Endothelial cell of umbilical vein (primary cell): ENCODE measurements around the gene TTC4. TPM values are rescaled to one million over a fixed set of nuclear protein-coding genes. Genes with fewer than 3 reads are reported as not detected.

Experiments
- Bru-seq: library from RNA; stranded (reverse); fragments of 400-500 nt; gene quantifications from one replicate; lab custom pipeline; 2021; lab: Mats Ljungman, UMichigan
- BruChase-seq, 2 experiments: library from RNA; stranded (reverse); fragments of 400-500 nt; gene quantifications; one replicate each; lab custom pipeline; 2021; lab: Mats Ljungman, UMichigan
- BruUV-seq: library from RNA; stranded (reverse); fragments of 400-500 nt; replicated peaks from 2 replicates; lab custom pipeline; 2021; lab: Mats Ljungman, UMichigan
- CTCF ChIA-PET: fragments of 300-600, 350-600 bp; sonication (Branson Sonifier 250); formaldehyde crosslinking; loops from one replicate; lab custom pipeline; 2021; ENCODE audit warnings: antibody characterized with exemption, inconsistent platforms; lab: Charles Lee
- POLR2A ChIA-PET: fragments of 300-600, 350-600 bp; sonication (Branson Sonifier 250); formaldehyde crosslinking; loops from one replicate; lab custom pipeline; 2021; ENCODE audit warnings: antibody characterized with exemption, inconsistent platforms; lab: Charles Lee
- DNase-seq: peaks from one replicate; pipeline ENCODE4 v3.0.0-alpha.2; 2011; ENCODE audit warnings: low read depth, low spot score
- FAIRE-seq: peaks from 2 replicates; lab custom pipeline; 2011; peaks lifted over from hg19 to GRCh38; lab: Jason Lieb, UNC
- H2AFZ ChIP-seq: 2 replicates; pipeline ENCODE4 v1.6.0; 2012; ENCODE audit warnings: low read depth, low read length, control low read depth, inconsistent platforms
- H3K27ac ChIP-seq: 2 replicates; pipeline ENCODE4 v1.5.1; 2011; ENCODE audit warnings: low read depth, mild to moderate bottlenecking, control low read depth, low read length, moderate library complexity; ENCODE audit not compliant: insufficient read depth
- H3K27me3 ChIP-seq, 2 experiments: 2 replicates each; pipeline versions ENCODE4 v1.6.0 to v1.6.1; 2011; ENCODE audit warnings: low read length in 2 of 2, mixed read lengths in 1 of 2; ENCODE audit not compliant: control insufficient read depth in 2 of 2, insufficient read depth in 2 of 2
- H3K36me3 ChIP-seq, 2 experiments: 2 replicates in 1 of 2; 3 replicates in 1 of 2; pipeline ENCODE4 v1.5.1; 2011; ENCODE audit warnings: low read length in 2 of 2, mild to moderate bottlenecking in 1 of 2, moderate library complexity in 1 of 2; ENCODE audit not compliant: control insufficient read depth in 2 of 2, insufficient read depth in 2 of 2; ENCODE audit errors: extremely low read depth in 1 of 2
- H3K4me1 ChIP-seq: 3 replicates; pipeline ENCODE4 v1.5.1; 2011; ENCODE audit warnings: mild to moderate bottlenecking, low read length; ENCODE audit not compliant: control insufficient read depth, insufficient read depth; ENCODE audit errors: extremely low read depth
- H3K4me2 ChIP-seq: 2 replicates; pipeline ENCODE4 v1.6.1; 2011; ENCODE audit warnings: low read length, control low read depth, mixed read lengths; ENCODE audit not compliant: insufficient read depth
- H3K4me3 ChIP-seq, 3 experiments: fragments of 200-600 bp in 1 of 3; sonication (generic), shearing (Covaris generic) in 1 of 3; replicated peaks in 1 of 3; 2 replicates each; pipeline ENCODE4 v1.5.1; 2011 to 2016; ENCODE audit warnings: control low read depth in 3 of 3, low read length in 3 of 3, mild to moderate bottlenecking in 2 of 3, inconsistent platforms in 1 of 3, low read depth in 1 of 3, moderate library complexity in 1 of 3; ENCODE audit not compliant: insufficient read depth in 1 of 3
- H3K79me2 ChIP-seq: 2 replicates; pipeline ENCODE4 v1.6.0; 2012; ENCODE audit warnings: low read length, inconsistent platforms; ENCODE audit not compliant: control insufficient read depth, insufficient read depth
- H3K9ac ChIP-seq: replicated peaks from 2 replicates; pipeline ENCODE3; 2011; ENCODE audit warnings: low read length, control low read depth; ENCODE audit not compliant: insufficient read depth; ENCODE audit errors: extremely low read depth
- H3K9me1 ChIP-seq: replicated peaks from 3 replicates; pipeline ENCODE4 v1.6.0; 2011; ENCODE audit warnings: mild to moderate bottlenecking, low read length; ENCODE audit not compliant: control insufficient read depth, insufficient read depth; ENCODE audit errors: extremely low read depth
- H3K9me3 ChIP-seq: replicated peaks from 2 replicates; pipeline ENCODE4 v1.5.1; 2012; ENCODE audit warnings: low read length, inconsistent platforms; ENCODE audit not compliant: control insufficient read depth, insufficient read depth
- H4K20me1 ChIP-seq: replicated peaks from 2 replicates; pipeline ENCODE3; 2011; ENCODE audit warnings: mild to moderate bottlenecking, low read length; ENCODE audit not compliant: control insufficient read depth, insufficient read depth; ENCODE audit errors: extremely low read depth
- CTCF ChIP-seq, 2 donors: IDR thresholded peaks; 1 replicate in 1 of 2; 2 replicates in 1 of 2; pipeline ENCODE4 v1.5.1; 2011; ENCODE audit warnings: low read length in 2 of 2, mild to moderate bottlenecking in 2 of 2, moderate library complexity in 2 of 2, control low read depth in 1 of 2, inconsistent platforms in 1 of 2, low read depth in 1 of 2; ENCODE audit not compliant: insufficient read depth in 1 of 2; ENCODE audit errors: extremely low read depth in 1 of 2
- FOS ChIP-seq: IDR thresholded peaks from 2 replicates; pipeline ENCODE4 v1.6.1; 2011; ENCODE audit warnings: mild to moderate bottlenecking, low read length, moderate library complexity, borderline replicate concordance; ENCODE audit not compliant: insufficient read depth
- GATA2 ChIP-seq: IDR thresholded peaks from 2 replicates; pipeline ENCODE4 v1.7.0; 2011; ENCODE audit warnings: low read depth, mild to moderate bottlenecking, moderate library complexity, mixed read lengths, low read length; ENCODE audit not compliant: insufficient read length, insufficient read depth
- MYC ChIP-seq: IDR thresholded peaks from one replicate; pipeline ENCODE4 v1.6.1; 2011; ENCODE audit warnings: mild to moderate bottlenecking, low read depth, low read length
- POLR2A ChIP-seq: IDR thresholded peaks from 2 replicates; pipeline ENCODE4 v1.6.1; 2012; ENCODE audit warnings: low read depth, mild to moderate bottlenecking, control low read depth, low read length
- POLR2AphosphoS5 ChIP-seq: IDR thresholded peaks from 2 replicates; pipeline ENCODE4 v1.6.1; 2012; ENCODE audit warnings: low read depth, mild to moderate bottlenecking, control low read depth, low read length, moderate library complexity; ENCODE audit not compliant: insufficient read depth
- dilution Hi-C: fragments of 300-500 bp; cut with MboI; formaldehyde crosslinking; loops from one replicate; pipeline ENCODE4 v1.15.0; 2019; ENCODE audit warnings: low sequenced_read_pairs; ENCODE audit not compliant: extremely low pct_ligation_motif_present
- intact Hi-C: fragments of 100-400 bp; cut with micrococcal nuclease; formaldehyde crosslinking; loops from one replicate; pipeline ENCODE4 v1.10.0; 2022
- long read RNA-seq: library from polyadenylated mRNA; stranded (forward); transcript quantifications from one replicate; pipeline ENCODE4 v2.0.0, GENCODE V29; 2021
- polyA minus RNA-seq, 3 experiments: library from RNA; depleted of rRNA, polyadenylated mRNA; stranded (reverse); fragments of >200 nt; gene quantifications; 1 replicate in 1 of 3; 2 replicates in 2 of 3; pipeline ENCODE4 v1.2.3, GENCODE V29; 2011
- polyA plus RNA-seq, 4 experiments: library from polyadenylated mRNA; depleted of rRNA in 3 of 4; stranded (reverse) in 3 of 4; unstranded in 1 of 4; fragments of >200 nt; gene quantifications; 2 replicates each; pipeline versions ENCODE4 v1.2.1 to v1.2.3, GENCODE V29; 2011 to 2012; ENCODE audit warnings: missing spikeins in 1 of 4
- total RNA-seq: library from RNA; stranded (reverse); gene quantifications from 2 replicates; pipeline ENCODE4 v1.2.3, GENCODE V29; 2021
- TF ChIP-seq, protein P1 (sequence below): IDR thresholded peaks from 2 replicates; pipeline ENCODE4 v1.6.1; 2011; ENCODE audit not compliant: insufficient read depth, insufficient read length

TTC4 gene, protein sequence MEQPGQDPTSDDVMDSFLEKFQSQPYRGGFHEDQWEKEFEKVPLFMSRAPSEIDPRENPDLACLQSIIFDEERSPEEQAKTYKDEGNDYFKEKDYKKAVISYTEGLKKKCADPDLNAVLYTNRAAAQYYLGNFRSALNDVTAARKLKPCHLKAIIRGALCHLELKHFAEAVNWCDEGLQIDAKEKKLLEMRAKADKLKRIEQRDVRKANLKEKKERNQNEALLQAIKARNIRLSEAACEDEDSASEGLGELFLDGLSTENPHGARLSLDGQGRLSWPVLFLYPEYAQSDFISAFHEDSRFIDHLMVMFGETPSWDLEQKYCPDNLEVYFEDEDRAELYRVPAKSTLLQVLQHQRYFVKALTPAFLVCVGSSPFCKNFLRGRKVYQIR
- total RNA-seq: 21.4 and 28.8 TPM in 2 replicates
- polyA plus RNA-seq: 18.2 and 19.2 TPM in 2 replicates
- polyA plus RNA-seq (2011; cell fraction: cytosol; rRNA removed): 20.2 and 23.1 TPM in 2 replicates
- 14.9 and 17.0 TPM in 2 replicates for polyA plus RNA-seq (2011; cell fraction: nucleus; rRNA removed)
- 23.9 and 28.2 TPM in 2 replicates for polyA plus RNA-seq (2012)
- 18.1 and 18.7 TPM in 2 replicates for polyA minus RNA-seq
- polyA minus RNA-seq (2011; cell fraction: cytosol; rRNA and poly(A)+ RNA removed): 11.5 TPM
- polyA minus RNA-seq (2011; cell fraction: nucleus; rRNA and poly(A)+ RNA removed): 8.3 and 10.7 TPM in 2 replicates
- Bru-seq, nascent RNA: percentile 60 among the genes with signal in this experiment
- percentile 72 among the genes with signal in this experiment for BruChase-seq, experiment 1, labeled RNA remaining after a 6-hour chase
- BruChase-seq, experiment 2, labeled RNA remaining after a 2-hour chase: percentile 79 among the genes with signal in this experiment
- long read RNA-seq, transcript TTC4-201 (10 exons, 2,395 nt): major isoform, 74 of 85 reads
- long read RNA-seq, partial matches to known transcripts: 1 of 85 reads
- long read RNA-seq, other reads (novel, unspliced or antisense): 9 of 85 reads

DNA sequence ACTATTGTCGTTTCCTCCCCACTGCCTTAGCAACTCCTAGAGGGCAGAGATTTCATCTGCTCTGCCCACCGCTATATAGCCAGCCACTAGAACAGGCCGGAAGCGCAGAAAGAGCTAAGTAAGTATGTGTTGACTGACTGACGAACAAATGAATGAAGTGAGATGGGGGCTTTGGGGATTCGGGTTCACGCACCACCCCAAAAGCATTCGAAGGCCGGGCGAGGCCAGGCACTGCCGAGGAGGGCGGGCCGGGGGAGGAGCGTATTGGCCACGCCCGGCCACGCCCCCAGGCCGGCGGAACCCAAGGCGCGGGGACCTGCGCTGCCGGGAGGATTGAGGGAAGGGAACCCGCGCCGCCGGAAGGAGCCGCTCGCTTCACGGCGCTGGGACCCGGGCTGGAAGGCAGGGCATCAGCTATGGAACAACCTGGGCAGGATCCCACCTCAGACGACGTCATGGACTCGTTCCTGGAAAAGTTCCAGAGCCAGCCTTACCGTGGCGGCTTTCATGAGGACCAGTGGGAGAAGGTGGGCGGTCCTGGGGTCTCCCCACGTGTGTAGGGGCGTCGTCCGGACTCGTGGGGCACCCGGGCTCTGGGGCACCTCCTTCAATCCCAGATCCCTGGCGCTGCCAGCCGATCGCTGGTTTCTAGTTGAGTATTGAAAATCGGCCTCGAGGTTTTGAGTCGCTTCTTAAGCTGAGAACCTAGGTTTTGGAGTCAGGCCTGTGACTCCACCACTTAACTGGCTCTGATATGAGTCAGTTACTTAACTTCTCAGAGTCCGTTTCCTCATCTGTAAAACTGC is at the start of gene TTC4:
TTC4 (plus strand) TSS at position 369 of the 806 bp plus-strand sequence; CDS start at position 417, 48 bp downstream.
- peak within 1 kb of the TSS; percentile 77 for H3K27ac ChIP-seq
- no peak for TF ChIP-seq FOS
- TF ChIP-seq POLR2A: peak; percentile 96
- TF ChIP-seq POLR2AphosphoS5: peak; percentile 85
- no peak for TF ChIP-seq CTCF (IDR thresholded peaks at IDR 0.05; ENCODE audit: extremely low read depth in 1 of 2, insufficient read depth in 1 of 2, low read depth in 1 of 2, low read length in 2 of 2)
- TF ChIP-seq, protein P1, sequence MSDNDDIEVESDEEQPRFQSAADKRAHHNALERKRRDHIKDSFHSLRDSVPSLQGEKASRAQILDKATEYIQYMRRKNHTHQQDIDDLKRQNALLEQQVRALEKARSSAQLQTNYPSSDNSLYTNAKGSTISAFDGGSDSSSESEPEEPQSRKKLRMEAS: peak; percentile 32
- TF ChIP-seq MYC: no peak
- TF ChIP-seq GATA2: no peak
- H4K20me1 ChIP-seq: no peaks in the 10 kb centered on the region
- H2AFZ ChIP-seq: peak within 1 kb of the TSS; percentile 98
- H3K4me2 ChIP-seq: peak within 1 kb of the TSS; percentile 98
- H3K27me3 ChIP-seq: peaks cover 0 to 2% of the 10 kb centered on the region in 2 experiments
- peak within 1 kb of the TSS; percentile 93 for H3K9ac ChIP-seq
- peak; percentile 81 for DNase-seq
- peaks cover 30% of the 10 kb centered on the region for H3K79me2 ChIP-seq
- dilution Hi-C loops (no loop called here), intact Hi-C loops (loop anchor here (1.0 to 5.0 kb wide), 3 partner anchors 49 to 663 kb away; partner anchors contain the start of genes PARS2, TCEANC2 and TMEM59)
- CTCF ChIA-PET: interaction anchor here (1.3 to 2.4 kb wide), 3 partner anchors 10 to 216 kb away, joined by 4 to 12 read pairs (median 4); no protein-coding TSS in a partner anchor
- POLR2A ChIA-PET: interaction anchor here (0.5 kb wide), 1 partner anchor 21 kb away, joined by 3 read pairs; no protein-coding TSS in a partner anchor
- H3K4me3 ChIP-seq: peak within 1 kb of the TSS; percentile 68 to 98 (median 95)
- H3K9me1 ChIP-seq: no peaks in the 10 kb centered on the region
- peaks cover 11% of the 10 kb centered on the region for H3K4me1 ChIP-seq
- TSS peak; percentile 97 for BruUV-seq
- H3K9me3 ChIP-seq: no peaks in the 10 kb centered on the region
- H3K36me3 ChIP-seq: peaks cover 4 to 7% of the 10 kb centered on the region in 2 experiments
- FAIRE-seq: peak; percentile 75
